NCI-H2029 (cell line): ENCODE measurements around the gene TLCD2.
"Not testable (repeated sequence)": the region's sequence is repeated elsewhere in the genome, so short reads cannot be mapped to it uniquely, and the experiment has no call there.

ENCODE experiments used
- DNase-seq: peaks from one replicate; lab custom pipeline; 2025; lab: John Stamatoyannopoulos, UW

The TLCD2 gene

DNA sequence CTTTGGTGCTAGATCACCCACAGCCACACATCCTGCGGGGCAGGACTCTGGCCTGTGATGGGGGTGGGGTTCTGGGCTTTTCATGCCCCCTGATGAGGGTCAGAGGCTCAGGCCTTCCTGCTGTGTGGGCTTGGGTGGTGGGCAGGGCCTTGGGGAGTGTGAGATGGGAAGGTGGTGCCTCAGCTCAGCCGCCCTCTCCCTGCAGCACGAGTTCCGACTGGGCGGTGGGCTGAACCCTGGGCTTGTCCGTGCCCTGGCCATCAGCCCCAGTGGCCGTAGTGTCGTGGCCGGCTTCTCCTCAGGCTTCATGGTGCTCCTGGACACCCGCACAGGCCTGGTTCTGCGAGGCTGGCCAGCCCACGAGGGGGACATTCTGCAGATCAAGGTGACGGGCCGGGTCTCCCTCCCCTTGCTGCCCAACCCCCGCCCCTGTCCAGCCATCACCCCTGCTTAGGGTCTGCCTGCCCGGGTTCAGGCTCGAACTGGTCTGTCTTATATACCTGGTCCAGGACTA lies 25.7 kb upstream of the TLCD2 start:
- no peak for DNase-seq

DNA sequence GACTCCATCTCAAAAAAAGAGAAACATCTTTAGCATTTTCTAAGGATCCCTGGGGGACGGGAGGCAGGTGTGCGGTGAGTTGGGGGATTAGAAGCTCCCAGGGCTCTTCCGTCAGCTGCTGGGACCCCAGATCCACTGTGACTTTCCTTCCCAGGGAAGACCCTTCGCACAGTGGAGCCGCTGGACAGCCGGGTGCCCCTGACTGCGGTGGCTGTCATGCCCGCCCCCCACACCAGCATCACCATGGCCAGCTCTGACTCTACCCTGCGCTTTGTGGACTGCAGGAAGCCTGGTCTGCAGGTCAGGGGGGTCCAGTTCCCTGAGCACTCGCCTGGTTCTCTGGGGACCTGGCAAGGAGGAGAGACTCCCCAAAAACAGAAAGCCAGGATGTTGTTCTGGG lies 25.2 kb upstream of the TLCD2 start:
- DNase-seq = no peak

DNA sequence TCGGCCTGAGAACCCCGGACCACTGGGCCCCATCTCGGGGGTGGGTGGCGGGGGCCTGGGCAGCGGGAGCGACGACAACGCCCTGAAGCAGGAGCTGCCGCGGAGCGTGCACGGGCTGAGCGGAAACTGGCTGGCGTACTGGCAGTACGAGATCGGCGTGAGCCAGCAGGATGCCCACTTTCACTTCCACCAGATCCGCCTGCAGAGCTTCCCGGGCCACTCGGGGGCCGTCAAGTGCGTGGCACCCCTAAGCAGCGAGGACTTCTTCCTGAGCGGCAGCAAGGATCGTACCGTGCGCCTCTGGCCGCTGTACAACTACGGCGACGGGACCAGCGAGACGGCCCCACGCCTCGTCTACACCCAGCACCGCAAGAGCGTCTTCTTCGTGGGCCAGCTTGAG lies 23.6 kb upstream of the TLCD2 start:
- DNase-seq = no peak

DNA sequence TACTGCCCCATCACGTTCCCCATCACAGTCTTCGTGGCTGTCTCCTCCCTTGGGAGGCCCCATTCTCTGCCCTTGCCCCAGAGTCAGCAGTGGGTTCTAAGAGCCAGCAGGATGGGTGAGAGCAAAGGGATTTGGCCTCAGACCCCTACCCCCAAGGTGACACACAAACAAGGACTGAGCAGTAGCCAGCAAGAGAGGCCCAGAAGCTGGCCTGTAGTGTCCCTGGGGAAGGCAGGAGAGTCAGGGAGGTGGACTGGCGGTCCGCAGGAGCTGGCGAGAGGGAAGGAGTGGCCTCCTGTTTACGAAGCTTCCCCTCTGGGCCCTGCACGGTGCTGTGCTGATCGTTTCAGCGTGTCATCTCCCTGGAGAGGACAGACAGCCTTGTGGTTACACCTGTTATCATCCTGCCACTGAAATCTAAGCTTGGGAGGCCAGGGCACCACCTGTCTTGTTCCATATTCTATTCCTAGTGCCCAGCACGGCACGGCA lies 22.7 kb upstream of the TLCD2 start:
- no peak for DNase-seq

DNA sequence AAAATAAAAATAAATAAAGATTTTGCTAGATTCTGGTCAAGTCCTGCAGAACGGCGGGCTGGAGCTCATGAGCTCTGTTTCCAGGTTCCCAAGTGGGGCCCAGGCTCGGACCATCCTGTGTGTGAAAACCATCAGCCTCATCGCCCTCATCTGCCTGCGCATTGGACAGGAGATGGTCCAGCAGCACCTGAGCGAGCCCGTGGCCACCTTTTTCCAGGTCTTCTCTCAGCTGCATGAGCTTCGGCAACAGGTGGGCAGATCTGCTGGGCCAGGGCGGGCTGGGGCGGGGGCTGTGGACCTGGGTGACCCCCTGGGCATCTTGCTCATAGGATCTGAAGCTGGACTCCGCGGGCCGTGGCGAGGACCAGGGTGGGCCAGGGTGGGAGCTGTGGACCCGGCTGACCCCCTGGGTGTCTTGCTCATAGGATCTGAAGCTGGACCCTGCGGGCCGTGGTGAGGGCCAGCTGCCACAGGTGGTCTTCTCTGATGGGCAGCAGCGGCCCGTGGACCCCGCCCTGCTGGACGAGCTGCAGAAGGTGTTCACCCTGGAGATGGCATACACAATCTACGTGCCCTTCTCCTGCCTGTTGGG lies 22.2 kb upstream of the TLCD2 start:
- no peak for DNase-seq

DNA sequence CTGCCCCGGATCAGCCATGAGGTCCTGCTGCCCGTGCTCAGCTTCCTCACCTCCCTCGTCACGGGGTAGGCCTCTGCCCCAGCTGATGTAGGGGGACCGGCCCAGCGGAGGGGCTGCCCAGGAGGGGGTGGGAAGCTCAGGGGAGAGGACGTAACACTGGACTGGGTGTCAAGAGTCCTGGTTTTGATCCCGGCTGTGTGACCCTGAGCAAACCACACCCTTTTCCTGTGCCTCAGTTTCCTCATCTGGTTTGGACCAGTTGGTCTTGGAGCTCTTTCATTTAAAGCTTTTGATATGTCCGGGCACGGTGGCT lies 21.0 kb upstream of the TLCD2 start:
- no peak for DNase-seq

DNA sequence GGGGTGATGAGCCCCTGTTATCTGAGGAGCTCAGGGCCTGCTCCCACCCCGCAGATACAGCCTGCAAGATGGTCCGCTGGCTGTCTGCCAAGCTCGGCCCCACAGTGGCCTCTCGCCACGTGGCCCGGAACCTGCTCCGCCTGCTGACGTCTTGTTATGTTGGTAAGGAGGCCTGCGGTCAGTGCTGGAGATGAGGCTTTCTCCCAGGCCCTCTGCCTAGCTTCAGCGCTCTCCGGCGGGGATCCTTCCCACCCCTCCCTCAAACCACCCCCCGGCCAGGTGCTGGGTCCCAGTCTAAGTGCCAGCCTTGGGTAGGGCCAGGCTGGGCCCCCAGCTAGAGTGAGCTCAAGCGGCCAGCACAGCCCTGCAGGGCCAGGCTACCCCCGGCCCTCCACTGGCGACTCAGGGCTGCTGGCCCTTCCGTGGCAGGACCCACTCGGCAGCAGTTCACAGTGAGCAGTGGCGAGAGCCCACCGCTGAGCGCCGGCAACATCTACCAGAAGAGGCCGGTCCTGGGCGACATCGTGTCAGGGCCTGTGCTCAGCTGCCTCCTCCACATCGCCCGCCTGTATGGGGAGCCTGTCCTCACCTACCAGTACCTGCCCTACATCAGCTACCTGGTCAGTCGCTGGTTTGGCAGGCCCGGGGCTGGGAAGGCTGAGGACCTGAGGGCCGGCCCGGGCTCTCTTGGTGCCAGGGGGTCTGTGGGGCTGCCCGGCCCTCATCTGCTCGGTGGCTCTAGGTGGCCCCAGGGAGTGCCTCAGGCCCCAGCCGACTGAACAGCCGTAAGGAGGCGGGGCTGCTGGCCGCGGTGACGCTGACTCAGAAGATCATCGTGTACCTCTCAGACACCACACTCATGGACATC lies 20.4 kb upstream of the TLCD2 start:
- DNase-seq = no peak

DNA sequence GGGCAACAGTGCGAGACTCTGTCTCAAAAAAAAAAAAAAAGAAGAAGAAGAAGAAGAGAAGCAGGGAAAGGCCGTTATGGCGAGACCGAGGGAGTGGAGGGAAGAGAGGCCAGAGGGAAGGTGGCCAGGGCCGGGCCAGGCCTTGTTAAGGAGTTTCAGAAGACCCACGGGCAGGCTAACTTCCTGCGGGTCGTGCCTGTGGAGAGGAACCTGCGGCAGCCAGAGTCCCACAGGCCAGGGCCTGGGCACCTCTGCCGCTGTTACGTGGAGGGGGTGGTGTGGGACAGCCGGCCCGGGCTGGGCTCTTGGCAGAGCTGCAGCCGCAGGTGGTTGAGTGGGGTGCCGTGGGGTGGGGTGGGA lies 19.8 kb upstream of the TLCD2 start:
- DNase-seq = no peak

DNA sequence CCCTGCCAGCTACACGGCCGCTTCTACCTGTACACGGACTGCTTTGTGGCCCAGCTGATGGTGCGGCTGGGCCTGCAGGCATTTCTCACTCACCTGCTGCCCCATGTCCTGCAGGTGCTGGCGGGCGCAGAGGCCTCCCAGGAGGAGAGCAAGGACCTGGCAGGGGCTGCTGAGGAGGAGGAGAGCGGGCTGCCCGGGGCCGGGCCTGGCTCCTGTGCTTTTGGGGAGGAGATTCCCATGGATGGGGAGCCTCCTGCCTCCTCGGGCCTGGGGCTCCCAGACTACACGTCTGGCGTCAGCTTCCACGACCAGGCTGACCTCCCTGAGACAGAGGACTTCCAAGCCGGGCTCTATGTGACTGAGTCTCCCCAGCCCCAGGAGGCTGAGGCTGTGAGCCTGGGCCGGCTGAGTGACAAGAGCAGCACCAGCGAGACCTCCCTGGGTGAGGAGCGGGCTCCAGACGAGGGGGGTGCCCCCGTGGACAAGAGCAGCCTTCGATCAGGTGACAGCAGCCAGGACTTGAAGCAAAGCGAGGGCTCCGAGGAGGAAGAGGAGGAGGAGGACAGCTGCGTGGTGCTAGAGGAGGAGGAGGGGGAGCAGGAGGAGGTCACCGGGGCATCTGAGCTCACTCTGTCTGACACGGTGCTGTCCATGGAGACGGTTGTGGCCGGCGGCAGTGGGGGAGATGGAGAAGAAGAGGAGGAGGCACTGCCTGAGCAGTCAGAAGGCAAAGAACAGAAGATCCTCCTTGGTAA lies 17.9 kb upstream of the TLCD2 start:
- DNase-seq = no peak

DNA sequence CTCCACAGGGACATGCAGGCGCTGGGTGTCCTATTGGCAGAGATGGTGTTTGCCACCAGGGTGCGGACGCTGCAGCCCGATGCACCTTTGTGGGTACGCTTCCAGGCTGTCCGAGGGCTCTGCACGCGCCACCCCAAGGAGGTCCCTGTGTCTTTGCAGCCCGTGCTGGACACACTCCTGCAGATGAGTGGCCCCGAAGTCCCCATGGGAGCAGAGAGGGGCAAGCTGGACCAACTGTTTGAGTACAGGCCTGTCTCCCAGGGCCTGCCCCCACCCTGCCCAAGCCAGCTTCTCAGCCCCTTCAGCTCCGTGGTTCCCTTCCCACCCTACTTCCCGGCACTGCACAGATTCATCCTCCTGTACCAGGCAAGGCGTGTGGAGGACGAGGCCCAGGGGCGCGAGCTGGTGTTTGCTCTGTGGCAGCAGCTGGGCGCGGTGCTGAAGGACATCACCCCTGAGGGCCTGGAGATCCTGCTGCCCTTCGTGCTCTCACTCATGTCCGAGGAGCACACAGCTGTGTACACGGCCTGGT lies 17.1 kb upstream of the TLCD2 start:
- DNase-seq = no peak

DNA sequence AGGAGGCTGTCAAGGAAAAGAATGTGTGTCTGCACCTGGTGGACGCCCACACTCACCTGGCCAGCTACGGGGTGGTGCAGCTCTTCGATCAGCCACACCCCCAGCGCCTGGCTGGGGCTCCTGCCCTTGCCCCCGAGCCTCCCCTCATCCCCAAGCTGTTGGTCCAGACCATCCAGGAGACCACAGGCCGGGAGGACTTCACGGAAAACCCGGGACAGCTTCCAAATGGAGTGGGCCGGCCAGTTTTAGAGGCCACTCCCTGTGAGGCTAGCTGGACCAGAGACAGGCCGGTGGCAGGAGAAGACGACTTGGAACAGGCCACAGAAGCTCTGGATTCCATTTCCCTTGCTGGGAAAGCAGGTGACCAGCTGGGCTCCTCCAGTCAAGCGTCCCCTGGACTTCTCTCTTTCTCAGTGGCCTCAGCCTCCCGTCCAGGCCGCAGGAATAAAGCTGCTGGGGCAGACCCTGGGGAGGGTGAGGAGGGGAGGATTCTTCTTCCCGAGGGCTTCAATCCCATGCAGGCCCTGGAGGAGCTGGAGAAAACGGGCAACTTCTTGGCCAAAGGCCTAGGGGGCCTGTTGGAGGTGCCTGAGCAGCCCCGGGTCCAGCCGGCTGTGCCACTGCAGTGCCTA lies 16.6 kb upstream of the TLCD2 start:
- DNase-seq = no peak

DNA sequence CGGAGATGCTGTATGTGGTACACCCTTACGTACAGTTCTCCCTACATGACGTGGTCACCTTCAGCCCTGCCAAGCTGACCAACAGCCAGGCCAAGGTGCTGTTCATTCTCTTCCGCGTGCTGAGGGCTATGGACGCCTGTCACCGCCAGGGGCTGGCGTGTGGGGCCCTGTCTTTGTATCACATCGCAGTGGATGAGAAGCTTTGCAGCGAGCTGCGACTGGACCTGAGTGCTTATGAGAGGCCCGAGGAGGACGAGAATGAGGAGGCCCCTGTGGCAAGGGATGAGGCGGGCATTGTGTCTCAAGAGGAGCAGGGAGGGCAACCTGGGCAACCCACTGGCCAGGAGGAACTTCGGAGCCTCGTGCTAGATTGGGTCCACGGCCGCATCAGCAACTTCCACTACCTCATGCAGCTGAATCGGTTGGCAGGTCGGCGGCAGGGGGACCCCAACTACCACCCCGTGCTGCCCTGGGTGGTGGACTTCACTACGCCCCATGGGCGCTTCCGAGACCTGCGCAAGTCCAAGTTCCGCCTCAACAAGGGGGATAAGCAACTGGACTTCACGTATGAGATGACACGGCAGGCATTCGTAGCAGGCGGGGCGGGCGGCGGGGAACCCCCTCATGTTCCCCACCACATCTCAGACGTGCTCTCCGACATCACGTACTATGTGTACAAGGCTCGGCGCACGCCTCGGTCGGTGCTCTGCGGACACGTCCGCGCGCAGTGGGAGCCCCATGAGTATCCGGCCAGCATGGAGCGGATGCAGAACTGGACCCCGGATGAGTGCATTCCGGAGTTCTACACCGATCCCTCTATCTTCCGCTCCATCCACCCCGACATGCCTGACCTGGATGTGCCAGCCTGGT lies 15.7 kb upstream of the TLCD2 start:
- DNase-seq = no peak

DNA sequence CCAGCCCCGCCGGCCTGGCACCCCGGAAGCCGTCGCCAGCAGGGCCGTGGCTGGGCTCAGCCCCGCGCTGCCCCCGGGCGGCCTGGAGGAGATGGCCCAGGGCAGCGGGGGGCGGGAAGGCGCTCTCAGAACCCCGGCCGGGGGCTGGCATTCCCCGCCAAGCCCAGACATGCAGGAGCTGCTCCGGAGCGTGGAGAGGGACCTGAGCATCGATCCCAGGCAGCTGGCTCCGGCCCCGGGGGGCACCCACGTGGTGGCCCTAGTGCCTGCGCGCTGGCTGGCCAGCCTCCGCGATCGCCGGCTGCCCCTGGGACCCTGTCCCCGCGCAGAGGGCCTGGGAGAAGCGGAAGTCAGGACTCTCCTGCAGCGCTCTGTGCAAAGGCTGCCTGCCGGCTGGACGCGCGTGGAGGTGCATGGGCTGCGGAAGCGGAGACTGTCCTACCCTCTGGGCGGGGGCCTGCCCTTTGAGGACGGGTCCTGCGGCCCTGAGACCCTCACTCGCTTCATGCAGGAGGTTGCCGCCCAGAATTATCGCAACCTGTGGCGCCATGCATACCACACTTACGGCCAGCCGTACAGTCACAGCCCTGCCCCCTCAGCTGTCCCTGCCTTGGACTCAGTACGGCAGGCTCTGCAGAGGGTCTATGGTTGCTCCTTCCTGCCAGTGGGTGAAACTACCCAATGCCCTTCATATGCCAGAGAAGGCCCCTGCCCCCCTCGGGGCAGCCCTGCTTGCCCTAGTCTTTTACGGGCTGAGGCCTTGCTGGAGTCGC lies 14.9 kb upstream of the TLCD2 start:
- DNase-seq = no peak

DNA sequence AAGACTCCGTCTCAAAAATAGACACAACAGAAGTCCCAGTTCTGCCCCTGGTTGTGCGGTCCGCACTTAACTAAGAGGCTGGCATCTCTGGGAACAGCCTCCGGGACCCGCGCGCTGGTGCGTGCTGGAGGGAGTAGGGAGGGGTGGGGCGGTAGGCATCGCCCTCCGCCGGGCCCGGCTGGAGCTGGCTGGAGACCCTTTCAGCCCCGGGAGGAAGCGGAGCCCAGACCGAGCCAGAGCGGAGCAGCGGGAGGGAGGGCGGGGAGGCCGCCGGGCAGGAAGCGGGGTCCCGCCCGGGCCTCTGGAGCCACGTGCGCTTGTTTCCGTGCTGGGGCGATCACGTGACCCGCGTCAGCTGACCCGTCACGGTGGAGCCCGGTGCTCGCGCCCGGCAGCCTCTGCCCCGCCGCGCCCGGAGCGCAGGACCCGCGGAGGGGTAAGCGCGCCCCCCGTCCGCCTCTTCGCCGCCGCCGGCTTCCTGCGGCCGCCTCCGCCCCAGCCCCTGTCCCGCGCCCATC lies 14.2 kb upstream of the TLCD2 start, which contains the start of gene WDR81:
Gene WDR81 (plus strand): TSS at position 354 of the 518 bp plus-strand sequence. CDS start 256 bp downstream, outside the sequence.
- peak; percentile 50 for DNase-seq

DNA sequence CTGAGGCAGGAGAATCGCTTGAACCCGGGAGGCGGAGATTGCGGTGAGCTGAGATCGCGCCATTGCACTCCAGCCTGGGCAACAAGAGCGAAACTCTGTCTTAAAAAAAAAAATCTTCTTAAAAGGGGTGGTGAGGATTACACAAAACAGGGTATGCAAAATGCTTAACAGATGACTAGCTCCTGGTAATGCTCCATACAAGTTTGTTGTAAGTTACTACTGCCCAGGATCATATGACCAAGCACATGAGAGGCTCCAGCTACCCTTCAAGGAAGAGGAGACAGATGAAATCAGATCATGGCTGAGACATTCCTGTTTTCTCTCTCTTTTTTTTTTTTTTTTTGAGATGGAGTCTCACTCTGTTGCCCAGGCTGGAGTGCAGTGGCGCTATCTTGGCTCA lies 11.8 kb upstream of the TLCD2 start:
- DNase-seq = not testable (repeated sequence)

DNA sequence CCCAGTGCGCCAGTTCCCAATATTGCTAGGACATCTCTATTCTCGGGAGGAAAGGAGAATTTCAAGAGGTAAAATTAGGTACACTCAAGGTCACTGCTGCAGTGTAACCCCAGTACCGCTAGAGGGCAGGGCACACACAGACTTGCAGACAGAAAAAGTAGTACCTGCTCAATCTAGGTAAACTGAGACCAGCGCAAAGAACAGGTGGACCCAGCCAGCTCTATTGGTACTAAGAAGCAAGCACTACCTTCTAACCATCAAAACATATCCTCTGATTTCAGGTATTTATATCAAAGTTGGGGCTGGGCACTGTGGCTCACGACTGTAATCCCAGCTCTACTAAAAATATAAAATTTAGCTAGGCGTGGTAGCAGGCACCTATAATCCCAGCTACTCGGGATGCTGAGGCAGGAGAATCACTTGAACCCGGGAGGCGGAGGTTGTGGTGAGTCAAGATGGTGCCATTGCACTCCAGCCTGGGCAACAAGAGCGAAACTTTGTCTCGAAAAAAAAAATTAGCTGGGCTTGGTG lies 10.7 kb upstream of the TLCD2 start:
- DNase-seq = no peak

DNA sequence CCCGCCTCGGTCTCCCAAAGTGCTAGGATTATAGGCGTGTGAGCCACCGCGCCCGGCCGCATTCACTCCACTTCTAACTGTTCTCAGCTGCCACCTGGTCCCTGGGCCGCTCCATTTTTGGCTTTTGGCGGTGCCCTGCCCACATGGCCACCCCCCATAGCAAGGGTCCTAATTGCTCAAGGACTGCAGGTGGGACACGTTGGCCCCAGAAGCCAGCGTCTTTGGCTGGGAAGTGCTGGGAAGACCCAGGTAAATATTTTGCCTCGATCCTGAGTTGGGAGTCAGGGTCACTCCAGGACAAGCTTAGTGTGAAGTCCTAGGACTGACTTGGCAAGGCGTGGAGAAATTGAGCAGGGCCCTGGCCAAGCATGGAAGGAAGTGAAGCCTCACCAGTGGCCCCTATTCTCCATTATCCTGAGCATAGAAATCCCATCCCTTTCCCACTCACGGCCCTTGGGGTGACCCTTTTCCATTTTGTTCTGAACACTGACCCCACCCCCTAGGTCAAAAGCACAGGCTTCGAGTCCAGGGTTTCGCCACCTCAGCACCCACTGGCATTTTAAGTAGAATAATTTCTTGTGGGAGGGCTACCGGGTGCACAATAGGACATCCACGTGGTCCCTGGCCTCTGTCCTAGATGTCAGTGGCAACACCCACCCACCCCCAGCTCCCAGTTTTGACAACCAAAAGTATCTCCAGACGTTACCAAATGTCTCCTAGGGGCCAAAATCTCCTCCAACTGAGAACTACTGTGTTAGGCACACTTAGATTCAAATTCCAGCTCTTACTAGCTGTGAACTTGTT lies 8.4 kb upstream of the TLCD2 start:
- DNase-seq = no peak

DNA sequence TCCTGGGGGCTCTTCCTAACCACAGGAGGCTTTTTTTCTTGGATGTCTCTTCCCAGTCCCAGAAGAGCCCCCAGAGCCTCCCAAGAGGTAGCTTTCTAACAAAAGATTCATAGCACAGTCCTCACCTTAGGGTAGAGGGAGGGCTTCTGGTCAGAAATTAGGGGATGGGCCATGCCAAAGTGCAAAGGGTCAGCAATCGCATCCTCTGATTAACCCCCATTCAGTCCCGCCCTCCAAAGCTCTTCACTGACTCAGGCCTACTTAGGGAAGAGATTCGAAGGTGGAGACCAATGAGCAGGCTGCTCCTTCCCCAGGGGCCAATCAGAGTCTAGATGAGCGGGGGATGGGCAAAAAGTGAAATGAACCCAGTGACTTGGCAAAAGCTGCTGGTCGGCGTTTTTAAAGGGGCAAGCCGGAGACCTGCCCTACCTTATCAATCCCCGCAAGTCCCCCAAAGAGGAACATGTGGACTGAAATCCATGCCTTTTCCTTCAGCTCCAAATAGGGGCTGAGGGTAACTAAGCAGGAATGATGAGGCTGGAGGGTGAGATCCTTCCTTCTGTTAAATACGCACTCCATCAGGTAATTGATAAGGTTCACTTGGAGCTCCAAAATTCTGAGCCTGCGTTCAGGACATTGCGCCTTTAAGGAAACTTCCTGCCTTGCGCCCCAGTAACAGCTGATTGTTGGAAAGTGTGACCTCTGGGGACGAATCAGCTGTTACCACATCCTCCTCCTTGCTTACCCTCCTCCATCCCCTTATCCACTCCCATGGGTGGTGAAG lies 6.9 kb upstream of the TLCD2 start:
- DNase-seq = peak; percentile 89
